RWPE1 (cell line): ENCODE measurements around the gene HPS5.
A peak's percentile ranks its signal among the peaks of the same experiment; 100 is the strongest.

Experiments
- CTCF ChIA-PET: fragments of 350-600 bp; sonication (Branson Sonifier 250); formaldehyde crosslinking; extraction: SDS; loops from one replicate; lab custom pipeline; 2021; lab: Yijun Ruan, JAX
- POLR2A ChIA-PET: fragments of 400-600 bp; formaldehyde crosslinking; extraction: SDS; loops from one replicate; lab custom pipeline; 2020; ENCODE audit warnings: antibody characterized with exemption; ENCODE audit not compliant: low non-redundant PET; lab: Yijun Ruan, JAX
- DNase-seq: peaks from one replicate; pipeline ENCODE4 v3.0.0; 2012; ENCODE audit warnings: low spot score
- H3K27ac ChIP-seq: fragments of 450-650 bp; 2 replicates; pipeline ENCODE4 v1.5.1; 2017
- CTCF ChIP-seq: fragments of 450-650 bp; conservative IDR thresholded peaks from 2 replicates; pipeline ENCODE4 v1.5.1; 2017; ENCODE audit warnings: low read depth, mild to moderate bottlenecking

HPS5 gene

GRCh38 chr11:18321578-18321968, 367 bp downstream of the HPS5 start:
- peak; percentile 14 for DNase-seq
- POLR2A ChIA-PET, result interaction anchor here (0.6 to 1.7 kb wide), 3 partner anchors 73 to 112 kb away, joined by 3 to 12 read pairs (median 6); partner anchors contain the start of gene LDHA

GRCh38 chr11:18320617-18321016, 1.3 kb downstream of the HPS5 start:
- H3K27ac ChIP-seq, result no peak overlapping the region
- ChIA-PET CTCF (interaction anchor here (1.2 kb wide), 1 partner anchor 205 kb away, joined by 3 read pairs; no protein-coding TSS in a partner anchor), POLR2A (interaction anchor here (0.8 kb wide), 1 partner anchor 11 kb away, joined by 5 read pairs; no protein-coding TSS in a partner anchor)
- no peak for DNase-seq
- no peak for TF ChIP-seq CTCF

More at GRCh38 chr11:18321578-18321968, 367 bp downstream of the HPS5 start:
- TF ChIP-seq CTCF, result no peak
- peak overlapping the region; percentile 91 for H3K27ac ChIP-seq
- CTCF ChIA-PET, result interaction anchor here (0.6 to 1.2 kb wide), 2 partner anchors 9 to 206 kb away, joined by 3 read pairs; no protein-coding TSS in a partner anchor

- POLR2A ChIA-PET, result no interaction called here
- TF ChIP-seq CTCF, result no peak
- CTCF ChIA-PET, result no interaction called here
- no peak overlapping the region for H3K27ac ChIP-seq
- DNase-seq, result no peak
Observed at GRCh38 chr11:18319914-18320313, 2.0 kb downstream of the HPS5 start.

- no peak for TF ChIP-seq CTCF
- CTCF ChIA-PET, result no interaction called here
- POLR2A ChIA-PET, result no interaction called here
Observed at GRCh38 chr11:18317551-18317950, 4.4 kb downstream of the HPS5 start.

GRCh38 chr11:18315893-18316292, 6.0 kb downstream of the HPS5 start:
- TF ChIP-seq CTCF, result no peak
- ChIA-PET POLR2A (no interaction called here), CTCF (no interaction called here)
- DNase-seq, result no peak
- no peak overlapping the region for H3K27ac ChIP-seq

More at GRCh38 chr11:18317551-18317950, 4.4 kb downstream of the HPS5 start:
- H3K27ac ChIP-seq, result no peak overlapping the region
- no peak for DNase-seq

GRCh38 chr11:18314784-18315523, 7.0 kb downstream of the HPS5 start:
- POLR2A ChIA-PET, result no interaction called here
- CTCF ChIA-PET, result interaction anchor here (0.8 kb wide), 1 partner anchor 80 kb away, joined by 3 read pairs; no protein-coding TSS in a partner anchor
- no peak for DNase-seq
- no peak for TF ChIP-seq CTCF
- H3K27ac ChIP-seq, result no peak overlapping the region
